Mucosa of descending colon (tissue), 3 donors: ENCODE results near the gene EXOC6B. TPM values are rescaled to one million over a fixed set of nuclear protein-coding genes. Genes with fewer than 3 reads are reported as not detected.
"Not testable (repeated sequence)": the region's sequence is repeated elsewhere in the genome, so short reads cannot be mapped to it uniquely, and the experiment has no call there.

Experiments used
- ATAC-seq: fragments of 200-7000 bp; cut with Tn5 transposase; one replicate; pipeline ENCODE4 v1.9.1; 2020; ENCODE audit warnings: mild to moderate bottlenecking, moderate library complexity
- DNase-seq, 3 donors: peaks; one replicate each; pipeline ENCODE4 v3.0.0-alpha.2; 2020
- H3K36me3 ChIP-seq: fragments of 200-600 bp; one replicate; pipeline ENCODE4 v1.8.0; 2021; ENCODE audit warnings: low read depth, mild to moderate bottlenecking
- H3K4me1 ChIP-seq: fragments of 200-600 bp; one replicate; pipeline ENCODE4 v1.8.0; 2021; ENCODE audit warnings: low read depth, mild to moderate bottlenecking
- H3K4me3 ChIP-seq: fragments of 200-600 bp; one replicate; pipeline ENCODE4 v1.8.0; 2021; ENCODE audit warnings: mild to moderate bottlenecking
- H3K9me3 ChIP-seq: fragments of 200-600 bp; one replicate; pipeline ENCODE4 v1.8.0; 2021; ENCODE audit warnings: mild to moderate bottlenecking
- intact Hi-C, 2 donors: fragments of 100-400 bp; cut with DNase I in 1 of 2; cut with micrococcal nuclease in 1 of 2; formaldehyde crosslinking; loops; one replicate each; pipeline versions ENCODE4 v1.11.0 to v1.11.1; 2022; cut with DNase I, micrococcal nuclease
- total RNA-seq, 3 donors: library from RNA; stranded (reverse); fragmentation: NEBNext Ultra II Directional in 2 of 3; extraction: Animal tissue kit (Norgen Biotek cat#: 25700) in 2 of 3; gene quantifications; one replicate each; pipeline versions ENCODE4 v1.2.1 to v1.2.4, GENCODE V29; 2021 to 2023
- TF ChIP-seq, protein P1 (sequence below): fragments of 200-600 bp; IDR thresholded peaks from one replicate; pipeline ENCODE4 v1.8.0; 2022; ENCODE audit warnings: antibody characterized with exemption, mild to moderate bottlenecking
- donor health status: DM: no; HTN: no; CAD: no; lungs with moderate emphysema.
- donor health status: DM: no; HTN: no; CAD: no.
- donor health status: DM: no; HTN: yes; CAD: no.

Gene EXOC6B
- total RNA-seq, 3 donors from 2014 or later = 19.4 to 52.4 (median 28.8) TPM

DNA sequence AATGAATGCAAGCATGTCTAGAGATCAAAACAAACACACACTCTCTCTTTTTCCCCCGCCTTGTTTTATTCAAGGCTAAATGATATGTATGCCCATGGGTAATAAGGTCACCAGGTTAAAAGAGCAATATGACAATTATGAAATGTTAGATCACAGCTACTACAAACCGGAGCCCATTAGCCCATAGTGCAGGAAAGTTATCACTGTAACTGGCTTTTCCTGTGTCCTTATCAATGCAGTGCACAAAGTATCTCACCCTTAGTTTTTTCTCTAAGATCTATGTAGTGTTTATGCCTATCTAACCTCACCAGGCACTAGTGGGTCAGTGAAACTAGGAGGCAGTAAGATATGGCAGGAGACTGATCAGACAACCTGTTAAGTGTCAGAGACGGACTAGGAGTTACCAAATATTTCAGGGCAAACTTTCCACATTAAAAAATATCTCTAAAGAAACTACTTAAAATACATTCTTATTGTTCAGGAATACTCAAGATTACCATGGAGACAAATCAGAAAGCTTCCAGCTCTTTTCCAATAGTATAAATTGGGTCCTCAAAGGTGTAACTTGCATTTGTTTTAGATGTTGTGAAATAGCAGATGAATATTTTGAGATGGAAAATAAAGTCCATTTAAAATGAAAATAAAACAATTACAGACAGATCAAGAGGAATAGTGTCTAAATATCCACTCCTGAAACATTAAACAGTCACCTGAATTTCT, 282.2 kb downstream of the EXOC6B start:
- no peak for ATAC-seq
- intact Hi-C loops = no loop called here

GRCh38 chr2:72539071-72539552, 286.7 kb downstream of the EXOC6B start:
- DNase-seq (no peak), ATAC-seq (no peak)
- TF ChIP-seq, protein P1, sequence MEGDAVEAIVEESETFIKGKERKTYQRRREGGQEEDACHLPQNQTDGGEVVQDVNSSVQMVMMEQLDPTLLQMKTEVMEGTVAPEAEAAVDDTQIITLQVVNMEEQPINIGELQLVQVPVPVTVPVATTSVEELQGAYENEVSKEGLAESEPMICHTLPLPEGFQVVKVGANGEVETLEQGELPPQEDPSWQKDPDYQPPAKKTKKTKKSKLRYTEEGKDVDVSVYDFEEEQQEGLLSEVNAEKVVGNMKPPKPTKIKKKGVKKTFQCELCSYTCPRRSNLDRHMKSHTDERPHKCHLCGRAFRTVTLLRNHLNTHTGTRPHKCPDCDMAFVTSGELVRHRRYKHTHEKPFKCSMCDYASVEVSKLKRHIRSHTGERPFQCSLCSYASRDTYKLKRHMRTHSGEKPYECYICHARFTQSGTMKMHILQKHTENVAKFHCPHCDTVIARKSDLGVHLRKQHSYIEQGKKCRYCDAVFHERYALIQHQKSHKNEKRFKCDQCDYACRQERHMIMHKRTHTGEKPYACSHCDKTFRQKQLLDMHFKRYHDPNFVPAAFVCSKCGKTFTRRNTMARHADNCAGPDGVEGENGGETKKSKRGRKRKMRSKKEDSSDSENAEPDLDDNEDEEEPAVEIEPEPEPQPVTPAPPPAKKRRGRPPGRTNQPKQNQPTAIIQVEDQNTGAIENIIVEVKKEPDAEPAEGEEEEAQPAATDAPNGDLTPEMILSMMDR = no peak
- Histone ChIP-seq H3K4me1 (no peaks in the 10 kb centered on the region), H3K36me3 (no peaks in the 10 kb centered on the region), H3K9me3 (no peaks in the 10 kb centered on the region), H3K4me3 (no peak overlapping the region)
- intact Hi-C loops = no loop called here

More for the DNA sequence above, 282.2 kb downstream of the EXOC6B start:
- DNase-seq = no peak
- Histone ChIP-seq H3K9me3 (no peaks in the 10 kb centered on the region), H3K4me1 (no peaks in the 10 kb centered on the region), H3K36me3 (no peaks in the 10 kb centered on the region), H3K4me3 (no peak overlapping the region)
- TF ChIP-seq, protein P1 = no peak

DNA sequence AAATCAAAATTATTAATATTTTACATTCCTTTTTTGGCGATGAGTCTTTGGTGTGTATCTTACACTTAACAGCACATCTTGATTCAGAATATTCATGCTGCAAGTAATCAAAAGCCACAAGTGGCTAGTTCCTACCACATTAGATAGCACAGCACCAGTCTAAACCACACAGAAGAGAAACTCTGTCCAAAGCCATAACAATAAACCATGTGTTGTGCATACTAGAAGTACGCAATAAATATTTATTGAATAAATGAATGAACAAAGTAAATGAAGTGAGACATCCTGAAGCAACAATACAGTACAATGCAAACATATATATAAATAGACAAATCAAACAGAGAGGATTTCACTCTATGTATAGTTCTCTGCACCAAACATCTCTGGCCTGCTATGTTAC, 287.3 kb downstream of the EXOC6B start:
- Histone ChIP-seq H3K9me3 (no peaks in the 10 kb centered on the region), H3K36me3 (no peaks in the 10 kb centered on the region), H3K4me1 (no peaks in the 10 kb centered on the region), H3K4me3 (no peak overlapping the region)
- DNase-seq = no peak
- no peak for ATAC-seq
- TF ChIP-seq, protein P1 = no peak
- intact Hi-C loops = no loop called here

DNA sequence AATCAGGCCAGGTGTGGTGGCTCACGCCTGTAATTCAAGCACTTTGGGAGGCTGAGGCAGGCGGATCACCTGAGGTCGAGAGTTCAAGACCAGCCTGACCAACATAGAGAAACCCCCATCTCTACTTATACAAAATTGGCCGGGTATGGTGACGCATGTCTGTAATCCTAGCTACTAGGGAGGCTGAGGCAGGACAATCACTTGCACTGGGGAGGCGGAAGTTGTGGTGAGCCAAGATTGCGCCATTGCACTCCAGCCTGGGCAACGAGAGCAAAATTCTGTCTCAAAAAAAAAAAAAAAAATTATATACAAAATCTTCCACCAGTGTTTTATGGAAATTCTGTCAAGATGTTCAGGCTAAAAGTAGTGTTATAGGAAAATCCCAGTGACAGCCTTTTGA, 290.2 kb downstream of the EXOC6B start:
- DNase-seq, ATAC-seq, intact Hi-C loops, H3K4me1 ChIP-seq, H3K4me3 ChIP-seq, H3K9me3 ChIP-seq, H3K36me3 ChIP-seq: not testable (repeated sequence)

DNA sequence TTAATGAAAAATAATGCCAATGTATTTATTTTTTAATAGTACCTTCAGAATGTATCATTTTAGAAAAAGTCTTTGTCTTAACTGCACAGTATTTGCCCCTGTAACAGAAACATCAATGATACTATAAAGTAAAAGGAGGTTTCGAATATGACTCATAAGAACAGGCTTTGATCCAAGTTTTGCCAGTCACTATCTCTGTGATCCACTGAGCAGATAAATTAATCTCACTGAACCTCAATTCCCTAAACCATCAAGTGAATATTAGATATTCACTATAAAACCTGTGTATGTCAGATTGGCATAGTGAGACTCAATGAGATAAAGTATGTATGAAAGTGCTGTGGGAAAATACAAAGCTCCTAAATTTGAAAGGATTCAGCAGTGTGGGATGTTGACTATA, 292.1 kb downstream of the EXOC6B start:
- intact Hi-C loops = no loop called here
- no peak overlapping the region for H3K4me3 ChIP-seq
- TF ChIP-seq, protein P1 = no peak
- no peaks in the 10 kb centered on the region for H3K36me3 ChIP-seq
- no peaks in the 10 kb centered on the region for H3K9me3 ChIP-seq
- ATAC-seq (no peak), DNase-seq (no peak)
- H3K4me1 ChIP-seq = no peaks in the 10 kb centered on the region

DNA sequence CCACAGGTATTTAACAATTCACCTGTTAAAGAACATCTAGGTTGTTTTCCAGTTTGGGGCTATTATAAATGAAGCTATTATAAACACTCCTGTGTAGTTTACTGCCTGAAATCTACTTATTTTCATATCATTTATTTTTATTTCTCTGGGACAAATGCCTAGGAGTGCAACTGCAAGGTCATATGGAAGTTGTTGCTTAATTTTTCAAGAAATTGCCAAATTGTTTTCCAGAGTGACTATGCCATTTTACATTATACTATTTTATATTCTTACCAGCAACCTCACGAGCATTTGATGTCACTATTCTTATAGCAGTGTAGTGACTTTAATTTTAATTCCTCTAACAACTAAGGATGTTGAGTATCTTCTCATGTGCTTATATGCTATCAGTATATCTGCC, 298.4 kb downstream of the EXOC6B start:
- ATAC-seq (no peak), DNase-seq (no peak)
- Histone ChIP-seq H3K36me3 (no peaks in the 10 kb centered on the region), H3K4me1 (no peaks in the 10 kb centered on the region), H3K9me3 (no peaks in the 10 kb centered on the region), H3K4me3 (no peak overlapping the region)
- intact Hi-C loops = no loop called here
- TF ChIP-seq, protein P1 = no peak
